Tibial artery (tissue), 4 donors: ENCODE measurements around the gene FAM3A.

Experiments
- DNase-seq, 2 donors: peaks; one replicate each; pipeline ENCODE4 v3.0.0-alpha.2; 2019
- H3K27ac ChIP-seq, 2 donors: fragments of 200-600 bp; sonication (generic) in 1 of 2; 1 replicate in 1 of 2; 2 replicates in 1 of 2; pipeline ENCODE4 v1.5.1; 2018 to 2019; ENCODE audit warnings: mild to moderate bottlenecking in 1 of 2
- H3K27me3 ChIP-seq, 2 donors: fragments of 200-600 bp; sonication (generic) in 1 of 2; one replicate each; pipeline versions ENCODE4 v1.5.1 to v1.6.0; 2016 to 2019
- H3K36me3 ChIP-seq, 3 donors: fragments of 200-600 bp; sonication (generic) in 2 of 3; one replicate each; pipeline ENCODE4 v1.5.1; 2016 to 2019; ENCODE audit warnings: mild to moderate bottlenecking in 2 of 3
- H3K4me1 ChIP-seq, 4 donors: fragments of 200-600 bp; sonication (generic) in 2 of 4; 1 replicate in 3 of 4; 2 replicates in 1 of 4; pipeline ENCODE4 v1.5.1; 2016 to 2019
- H3K4me3 ChIP-seq, 2 donors: fragments of 200-600 bp; sonication (generic) in 1 of 2; 1 replicate in 1 of 2; 2 replicates in 1 of 2; pipeline ENCODE4 v1.5.1; 2018 to 2019; ENCODE audit warnings: mild to moderate bottlenecking in 2 of 2
- H3K9me3 ChIP-seq, 3 donors: fragments of 200-600 bp; sonication (generic) in 1 of 3; one replicate each; pipeline ENCODE4 v1.5.1; 2016 to 2019
- CTCF ChIP-seq, 2 experiments: fragments of 200-600 bp in 1 of 2; fragments of 450-650 bp in 1 of 2; IDR thresholded peaks; one replicate each; pipeline ENCODE4 v1.5.1; 2017 to 2019; ENCODE audit warnings: antibody characterized with exemption in 2 of 2, mild to moderate bottlenecking in 1 of 2, moderate library complexity in 1 of 2
- intact Hi-C: fragments of 100-400 bp; cut with DNase I; formaldehyde crosslinking; loops from one replicate; pipeline ENCODE4 v1.15.0; 2023; ENCODE audit warnings: low total_unique reads

FAM3A gene

GRCh38 chrX:154508384-154508745, 7.7 kb downstream of the FAM3A start:
- no peak for TF ChIP-seq CTCF (IDR thresholded peaks at IDR 0.05)
- DNase-seq: no peak
- no peak overlapping the region for H3K4me3 ChIP-seq
- peaks cover 0 to 8% (median 0%) of the 10 kb centered on the region in 3 donors for H3K9me3 ChIP-seq
- peaks cover 0 to 58% (median 42%) of the 10 kb centered on the region in 3 donors for H3K36me3 ChIP-seq
- intact Hi-C loops: no loop called here
- no peaks in the 10 kb centered on the region for H3K27me3 ChIP-seq
- H3K27ac ChIP-seq: no peak overlapping the region
- H3K4me1 ChIP-seq: no peaks in the 10 kb centered on the region

DNA sequence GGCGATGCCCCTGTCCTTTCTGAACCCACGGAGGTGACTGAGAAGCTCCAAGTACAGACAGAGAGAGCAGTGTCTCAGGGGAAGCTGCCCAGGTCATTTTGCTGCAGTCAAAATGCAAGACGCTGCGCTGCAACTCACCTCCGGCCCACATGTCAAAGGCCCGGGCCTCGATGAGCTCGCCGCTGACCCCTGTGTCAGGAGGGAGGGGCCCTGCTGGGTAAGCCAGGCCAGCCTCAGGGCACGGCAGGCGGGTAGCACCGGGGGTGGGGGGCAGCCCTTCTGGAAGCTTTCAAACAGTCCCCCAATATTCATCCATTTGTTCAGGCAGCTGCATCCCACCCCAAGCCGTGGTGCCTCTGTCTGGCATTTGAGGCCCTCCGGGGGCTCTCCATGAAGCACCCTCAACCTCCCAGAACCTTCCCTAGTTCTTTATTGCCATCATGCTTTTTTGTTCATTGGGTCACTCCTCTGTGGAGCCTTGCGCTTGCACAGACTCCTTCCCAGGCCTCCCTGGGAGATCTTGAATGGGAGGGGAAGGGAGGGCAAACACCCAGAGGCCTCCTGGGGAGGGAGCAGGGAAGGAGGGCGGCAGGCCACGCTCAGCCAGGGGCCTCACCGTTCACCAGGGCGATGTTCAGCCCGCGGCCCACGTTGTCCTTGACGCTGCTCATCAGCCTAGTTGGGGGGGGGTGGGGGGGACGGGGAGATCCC, 8.2 kb downstream of the FAM3A start:
- intact Hi-C loops: no loop called here

DNA sequence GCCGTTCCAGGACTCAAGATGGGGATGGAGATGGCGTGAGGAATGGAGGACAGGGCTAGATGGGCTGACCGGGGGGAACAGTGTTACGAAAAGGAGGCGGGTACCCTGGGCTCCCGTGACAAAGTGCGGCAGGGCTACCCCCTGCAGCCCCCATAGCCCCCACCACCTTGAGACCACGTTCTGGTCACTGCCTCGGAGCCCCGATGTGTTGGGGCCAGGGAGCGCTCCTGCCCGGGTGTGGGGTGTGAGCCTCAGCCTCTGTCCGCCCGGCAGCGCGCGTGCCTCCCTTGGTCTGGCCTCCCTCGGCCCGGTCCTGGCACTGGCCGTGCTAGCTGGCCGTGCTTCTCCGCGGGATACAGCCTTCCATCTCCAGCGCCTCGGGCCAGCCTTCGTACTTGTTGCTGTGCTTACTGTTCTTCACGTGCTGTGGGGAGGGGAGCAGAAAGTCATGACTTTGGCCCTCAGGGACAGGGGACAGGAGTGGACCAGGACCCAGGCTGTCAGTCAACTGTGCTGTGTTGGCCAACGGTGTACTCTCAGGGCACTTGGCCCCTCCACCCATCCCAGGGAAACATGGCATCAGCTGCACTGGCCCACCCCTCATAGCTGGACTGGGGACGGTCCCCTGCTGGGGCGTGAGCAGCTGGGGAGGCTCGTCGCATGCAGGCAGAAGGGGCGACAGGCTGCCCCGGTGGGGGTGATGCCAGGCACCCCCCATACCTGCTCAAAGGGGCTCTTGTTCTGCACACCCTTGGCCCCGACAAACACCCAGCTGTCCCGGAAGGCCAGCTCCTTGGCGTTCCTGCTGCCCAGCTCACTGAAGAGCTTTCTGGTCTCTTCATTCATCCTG, 9.3 kb downstream of the FAM3A start:
- Histone ChIP-seq H3K27ac (no peak overlapping the region), H3K27me3 (no peaks in the 10 kb centered on the region), H3K9me3 (peaks cover 0 to 8% (median 0%) of the 10 kb centered on the region in 3 donors), H3K4me3 (no peak overlapping the region), H3K4me1 (no peaks in the 10 kb centered on the region), H3K36me3 (peaks cover 0 to 57% (median 42%) of the 10 kb centered on the region in 3 donors)
- intact Hi-C loops: no loop called here
- DNase-seq: no peak
- TF ChIP-seq CTCF (IDR thresholded peaks at IDR 0.05): no peak

More for the DNA sequence above, 8.2 kb downstream of the FAM3A start:
- no peak for TF ChIP-seq CTCF (IDR thresholded peaks at IDR 0.05)
- no peak overlapping the region for H3K4me3 ChIP-seq
- peaks cover 0 to 8% (median 0%) of the 10 kb centered on the region in 3 donors for H3K9me3 ChIP-seq
- no peaks in the 10 kb centered on the region for H3K4me1 ChIP-seq
- H3K27me3 ChIP-seq: no peaks in the 10 kb centered on the region
- H3K36me3 ChIP-seq: peaks cover 0 to 58% (median 42%) of the 10 kb centered on the region in 3 donors
- no peak for DNase-seq
- H3K27ac ChIP-seq: no peak overlapping the region

- intact Hi-C loops: no loop called here
These were observed 10.3 kb downstream of the FAM3A start for GRCh38 chrX:154505734-154506133.

DNA sequence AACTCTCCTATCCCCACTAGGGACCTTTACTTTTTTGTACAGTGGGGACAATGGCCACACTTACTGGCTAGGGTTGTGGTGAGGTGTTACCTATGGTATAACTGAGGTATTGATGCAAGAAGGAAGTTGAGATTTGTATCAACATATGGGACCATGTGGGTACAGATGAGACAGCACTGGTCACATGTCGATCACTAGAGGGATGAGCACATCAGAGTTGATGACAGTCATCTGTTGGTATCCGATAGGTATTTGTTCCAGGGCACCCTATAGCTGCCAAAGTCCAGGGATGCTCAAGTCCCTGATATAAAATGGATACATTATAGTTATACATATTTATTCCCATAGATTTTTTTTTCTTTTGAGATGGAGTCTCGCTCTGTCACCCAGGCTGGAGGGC, 13.0 kb downstream of the FAM3A start:
- H3K27me3 ChIP-seq: no peaks in the 10 kb centered on the region
- intact Hi-C loops: no loop called here
- no peaks in the 10 kb centered on the region for H3K4me1 ChIP-seq
- H3K27ac ChIP-seq: no peak overlapping the region
- DNase-seq: no peak
- H3K9me3 ChIP-seq: no peaks in the 10 kb centered on the region
- no peak overlapping the region for H3K4me3 ChIP-seq
- no peak for TF ChIP-seq CTCF (IDR thresholded peaks at IDR 0.05)
- peaks cover 0 to 27% (median 27%) of the 10 kb centered on the region in 3 donors for H3K36me3 ChIP-seq

More at GRCh38 chrX:154505734-154506133, 10.3 kb downstream of the FAM3A start:
- no peaks in the 10 kb centered on the region for H3K27me3 ChIP-seq
- H3K4me3 ChIP-seq: no peak overlapping the region
- H3K4me1 ChIP-seq: no peaks in the 10 kb centered on the region
- H3K36me3 ChIP-seq: peaks cover 0 to 47% (median 42%) of the 10 kb centered on the region in 3 donors
- no peak overlapping the region for H3K27ac ChIP-seq
- H3K9me3 ChIP-seq: peaks cover 0 to 8% (median 0%) of the 10 kb centered on the region in 3 donors
- no peak for DNase-seq
- TF ChIP-seq CTCF (IDR thresholded peaks at IDR 0.05): no peak
